ENCODE measurements around the gene MKRN2. TPM values are rescaled to one million over a fixed set of nuclear protein-coding genes. Genes with fewer than 3 reads are reported as not detected.

MKRN2 gene
- total RNA-seq, 2 experiments from 2014 or later, result 19.0 to 20.3 TPM

- intact Hi-C loops (cut with DNase I, micrococcal nuclease), result no loop called here
- ATAC-seq (ENCODE audit: poor library complexity) (no peak), DNase-seq (no peak)
- peaks cover 2% of the 10 kb centered on the region for H3K36me3 ChIP-seq (ENCODE audit: insufficient read depth, low read length)
- POLR2A ChIA-PET, result no interaction called here
- H3K27me3 ChIP-seq (ENCODE audit: control insufficient read depth in 1 of 2, insufficient read depth in 2 of 2, low read length in 2 of 2), result no peaks in the 10 kb centered on the region
- Mint-ChIP-seq H3K27ac (no peak overlapping the region), H3K27me3 (peaks cover 2% of the 10 kb centered on the region), H3K9me3 (no peaks in the 10 kb centered on the region), H3K36me3 (ENCODE audit: low read depth) (no peaks in the 10 kb centered on the region), H3K4me3 (no peak overlapping the region), H3K4me1 (ENCODE audit: low read depth) (no peaks in the 10 kb centered on the region)
- TF ChIP-seq CTCF (IDR thresholded peaks at IDR 0.05), result no peak
- H3K4me1 ChIP-seq (ENCODE audit: insufficient read depth, low read length), result no peaks in the 10 kb centered on the region
- H3K9me3 ChIP-seq (ENCODE audit: control insufficient read depth in 1 of 2, insufficient read depth in 1 of 2, low read length in 2 of 2), result no peaks in the 10 kb centered on the region
- H3K4me3 ChIP-seq (ENCODE audit: low read length), result no peak overlapping the region
- CTCF ChIA-PET, result no interaction called here
- no peak overlapping the region for H3K27ac ChIP-seq (ENCODE audit: low read depth in 1 of 2, low read length in 2 of 2)
Measured at GRCh38 chr3:12544652-12545472, 12.0 kb upstream of the MKRN2 start.

GRCh38 chr3:12545473-12545791, 11.5 kb upstream of the MKRN2 start, which contains the start of gene MKRN2OS:
Gene MKRN2OS (minus strand): TSS chr3:12545499. CDS start chr3:12545464, 35 bp downstream.
- ChIA-PET POLR2A (no interaction called here), CTCF (no interaction called here)
- H3K4me1 Mint-ChIP-seq (ENCODE audit: low read depth), result no peaks in the 10 kb centered on the region
- DNase-seq (no peak), ATAC-seq (ENCODE audit: poor library complexity) (no peak)
- intact Hi-C loops (cut with DNase I, micrococcal nuclease), result no loop called here
- peaks cover 7% of the 10 kb centered on the region for H3K27me3 Mint-ChIP-seq
- H3K9me3 Mint-ChIP-seq, result no peaks in the 10 kb centered on the region
- H3K36me3 ChIP-seq (ENCODE audit: insufficient read depth, low read length), result no peaks in the 10 kb centered on the region
- no peak within 1 kb of the TSS for H3K27ac ChIP-seq (ENCODE audit: low read depth in 1 of 2, low read length in 2 of 2)
- no peak within 1 kb of the TSS for H3K4me3 ChIP-seq (ENCODE audit: low read length)
- no peak within 1 kb of the TSS for H3K27ac Mint-ChIP-seq
- H3K27me3 ChIP-seq (ENCODE audit: control insufficient read depth in 1 of 2, insufficient read depth in 2 of 2, low read length in 2 of 2), result no peaks in the 10 kb centered on the region
- H3K4me1 ChIP-seq (ENCODE audit: insufficient read depth, low read length), result no peaks in the 10 kb centered on the region
- no peaks in the 10 kb centered on the region for H3K9me3 ChIP-seq (ENCODE audit: control insufficient read depth in 1 of 2, insufficient read depth in 1 of 2, low read length in 2 of 2)
- TF ChIP-seq CTCF (IDR thresholded peaks at IDR 0.05), result no peak
- no peak within 1 kb of the TSS for H3K4me3 Mint-ChIP-seq
- no peaks in the 10 kb centered on the region for H3K36me3 Mint-ChIP-seq (ENCODE audit: low read depth)

- DNase-seq, result no peak
- Mint-ChIP-seq H3K27me3 (peaks cover 30% of the 10 kb centered on the region), H3K9me3 (no peaks in the 10 kb centered on the region), H3K27ac (no peak overlapping the region), H3K36me3 (ENCODE audit: low read depth) (no peaks in the 10 kb centered on the region), H3K4me1 (ENCODE audit: low read depth) (peaks cover 8% of the 10 kb centered on the region), H3K4me3 (no peak overlapping the region)
- H3K36me3 ChIP-seq (ENCODE audit: insufficient read depth, low read length), result no peaks in the 10 kb centered on the region
- no peak for ATAC-seq (ENCODE audit: poor library complexity)
- H3K9me3 ChIP-seq (ENCODE audit: control insufficient read depth in 1 of 2, insufficient read depth in 1 of 2, low read length in 2 of 2), result peaks cover 0 to 10% of the 10 kb centered on the region in 2 experiments
- CTCF ChIA-PET, result interaction anchor here (0.9 kb wide), 1 partner anchor 71 kb away, joined by 3 read pairs; no protein-coding TSS in a partner anchor
- no peak overlapping the region for H3K4me3 ChIP-seq (ENCODE audit: low read length)
- intact Hi-C loops (cut with DNase I, micrococcal nuclease), result loop anchor here in 1 of 2 experiments (10.0 kb wide), 3 partner anchors 285 to 1275 kb away; partner anchors contain the start of gene ATG7
- POLR2A ChIA-PET, result no interaction called here
- no peak overlapping the region for H3K27ac ChIP-seq (ENCODE audit: low read depth in 1 of 2, low read length in 2 of 2)
- TF ChIP-seq CTCF (IDR thresholded peaks at IDR 0.05), result no peak
- peaks cover 14 to 20% of the 10 kb centered on the region in 2 experiments for H3K27me3 ChIP-seq (ENCODE audit: control insufficient read depth in 1 of 2, insufficient read depth in 2 of 2, low read length in 2 of 2)
- H3K4me1 ChIP-seq (ENCODE audit: insufficient read depth, low read length), result peaks cover 7% of the 10 kb centered on the region
Measured at GRCh38 chr3:12549971-12550760, 6.7 kb upstream of the MKRN2 start.

Measured in CD4-positive, alpha-beta T cell (primary cell).